Measurements from ENCODE around the gene MTHFD1L.

- TF ChIP-seq POLR2A (IDR thresholded peaks at IDR 0.05) (no peak), CTCF (IDR thresholded peaks at IDR 0.05) (no peak), POLR2AphosphoS5 (IDR thresholded peaks at IDR 0.05) (no peak)
Observed at GRCh38 chr6:150936021-150936555, 70.6 kb downstream of the MTHFD1L start.
